Measurements from ENCODE around the gene RNF151. TPM values are rescaled to one million over a fixed set of nuclear protein-coding genes. Genes with fewer than 3 reads are reported as not detected.

RNF151 gene
- total and polyA plus RNA-seq, 10 of the 15 experiments (the other 5 are each of a cell fraction or from before 2014, with no cell fraction given): 0.17 to 0.56 TPM; not detected in 8

DNA sequence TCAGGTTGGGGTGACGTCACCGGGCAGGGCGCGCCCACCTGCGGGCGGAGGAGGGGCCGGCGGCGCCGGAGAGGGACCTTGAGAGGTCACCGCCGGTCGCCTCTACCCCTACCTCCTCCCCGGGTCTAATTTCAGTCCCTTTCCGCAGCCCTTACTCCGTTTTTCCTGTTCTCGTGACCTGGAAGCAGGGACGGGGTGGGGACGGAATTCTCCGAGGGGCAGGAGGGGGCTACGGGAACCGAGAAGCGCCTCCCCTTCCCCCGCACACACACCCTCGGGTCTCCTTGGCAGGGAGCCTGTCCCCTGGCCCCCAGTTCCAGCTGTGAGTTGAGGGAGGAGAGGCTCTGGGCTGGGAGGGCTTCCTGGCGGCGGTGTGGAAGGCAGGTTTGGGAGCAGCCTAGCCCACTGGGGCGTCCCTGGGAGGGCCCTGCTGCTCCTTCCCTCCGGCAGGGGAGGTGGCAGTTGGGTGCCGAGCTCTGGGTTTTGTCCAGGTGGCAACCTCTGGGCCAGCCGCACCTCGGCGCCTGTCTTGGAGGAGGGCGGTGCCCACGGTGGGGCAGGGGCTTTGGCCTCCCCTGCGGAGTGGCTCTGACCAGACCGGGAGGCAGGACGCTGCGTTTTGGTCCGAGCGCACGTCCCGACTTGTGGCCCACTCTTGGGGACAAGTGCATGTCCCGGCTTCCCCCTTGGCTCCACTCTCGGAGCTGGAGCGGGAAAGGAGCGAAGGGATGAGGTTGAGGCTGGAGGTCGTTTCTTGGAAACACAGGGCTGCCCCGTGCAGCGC, 23.9 kb downstream of the RNF151 start (continued):
- TF ChIP-seq, protein P1, sequence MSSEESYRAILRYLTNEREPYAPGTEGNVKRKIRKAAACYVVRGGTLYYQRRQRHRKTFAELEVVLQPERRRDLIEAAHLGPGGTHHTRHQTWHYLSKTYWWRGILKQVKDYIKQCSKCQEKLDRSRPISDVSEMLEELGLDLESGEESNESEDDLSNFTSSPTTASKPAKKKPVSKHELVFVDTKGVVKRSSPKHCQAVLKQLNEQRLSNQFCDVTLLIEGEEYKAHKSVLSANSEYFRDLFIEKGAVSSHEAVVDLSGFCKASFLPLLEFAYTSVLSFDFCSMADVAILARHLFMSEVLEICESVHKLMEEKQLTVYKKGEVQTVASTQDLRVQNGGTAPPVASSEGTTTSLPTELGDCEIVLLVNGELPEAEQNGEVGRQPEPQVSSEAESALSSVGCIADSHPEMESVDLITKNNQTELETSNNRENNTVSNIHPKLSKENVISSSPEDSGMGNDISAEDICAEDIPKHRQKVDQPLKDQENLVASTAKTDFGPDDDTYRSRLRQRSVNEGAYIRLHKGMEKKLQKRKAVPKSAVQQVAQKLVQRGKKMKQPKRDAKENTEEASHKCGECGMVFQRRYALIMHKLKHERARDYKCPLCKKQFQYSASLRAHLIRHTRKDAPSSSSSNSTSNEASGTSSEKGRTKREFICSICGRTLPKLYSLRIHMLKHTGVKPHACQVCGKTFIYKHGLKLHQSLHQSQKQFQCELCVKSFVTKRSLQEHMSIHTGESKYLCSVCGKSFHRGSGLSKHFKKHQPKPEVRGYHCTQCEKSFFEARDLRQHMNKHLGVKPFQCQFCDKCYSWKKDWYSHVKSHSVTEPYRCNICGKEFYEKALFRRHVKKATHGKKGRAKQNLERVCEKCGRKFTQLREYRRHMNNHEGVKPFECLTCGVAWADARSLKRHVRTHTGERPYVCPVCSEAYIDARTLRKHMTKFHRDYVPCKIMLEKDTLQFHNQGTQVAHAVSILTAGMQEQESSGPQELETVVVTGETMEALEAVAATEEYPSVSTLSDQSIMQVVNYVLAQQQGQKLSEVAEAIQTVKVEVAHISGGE (CRISPR knock-in tag; IDR thresholded peaks at IDR 0.05): no peak
- TF ChIP-seq NBN (IDR thresholded peaks at IDR 0.05): peak; percentile 18; the same call in 1 of the 2 replicates
- peak; percentile 67 for TF ChIP-seq DPF2 (IDR thresholded peaks at IDR 0.05)
- no peak for TF ChIP-seq EED (IDR thresholded peaks at IDR 0.05; ENCODE audit: low read depth)
- TF ChIP-seq CREB1 (IDR thresholded peaks at IDR 0.05; ENCODE audit: low read depth): peak; percentile 59; the same call in 1 of the 2 replicates
- no peak for TF ChIP-seq FOXM1 (IDR thresholded peaks at IDR 0.05; ENCODE audit: low read depth, low read length)
- no peak for TF ChIP-seq BCL11A (IDR thresholded peaks at IDR 0.05; ENCODE audit: low read depth, low read length)
- TF ChIP-seq CBFB (IDR thresholded peaks at IDR 0.05; ENCODE audit: low read depth): no peak
- TF ChIP-seq ASH2L (IDR thresholded peaks at IDR 0.05; ENCODE audit: borderline replicate concordance, low read depth): no peak
- TF ChIP-seq SP1 (IDR thresholded peaks at IDR 0.05; ENCODE audit: low read depth, low read length): peak; percentile 2
- TF ChIP-seq CHD4 (IDR thresholded peaks at IDR 0.05): no peak
- no peak for TF ChIP-seq POLR2A (IDR thresholded peaks at IDR 0.05; ENCODE audit: low read depth, low read length)
- no peak for TF ChIP-seq MTA3 (IDR thresholded peaks at IDR 0.05; ENCODE audit: borderline replicate concordance, low read length)
- no peak; the same call in 1 of the 2 replicates for TF ChIP-seq GATAD2B (conservative IDR thresholded peaks at IDR 0.05; ENCODE audit: low read depth)
- 0 out of 2 replicates have a peak, but pooled peaks have one; percentile 21 for TF ChIP-seq TAF1 (IDR thresholded peaks at IDR 0.05; ENCODE audit: borderline replicate concordance, low read depth, low read length)
- TF ChIP-seq, protein P2, sequence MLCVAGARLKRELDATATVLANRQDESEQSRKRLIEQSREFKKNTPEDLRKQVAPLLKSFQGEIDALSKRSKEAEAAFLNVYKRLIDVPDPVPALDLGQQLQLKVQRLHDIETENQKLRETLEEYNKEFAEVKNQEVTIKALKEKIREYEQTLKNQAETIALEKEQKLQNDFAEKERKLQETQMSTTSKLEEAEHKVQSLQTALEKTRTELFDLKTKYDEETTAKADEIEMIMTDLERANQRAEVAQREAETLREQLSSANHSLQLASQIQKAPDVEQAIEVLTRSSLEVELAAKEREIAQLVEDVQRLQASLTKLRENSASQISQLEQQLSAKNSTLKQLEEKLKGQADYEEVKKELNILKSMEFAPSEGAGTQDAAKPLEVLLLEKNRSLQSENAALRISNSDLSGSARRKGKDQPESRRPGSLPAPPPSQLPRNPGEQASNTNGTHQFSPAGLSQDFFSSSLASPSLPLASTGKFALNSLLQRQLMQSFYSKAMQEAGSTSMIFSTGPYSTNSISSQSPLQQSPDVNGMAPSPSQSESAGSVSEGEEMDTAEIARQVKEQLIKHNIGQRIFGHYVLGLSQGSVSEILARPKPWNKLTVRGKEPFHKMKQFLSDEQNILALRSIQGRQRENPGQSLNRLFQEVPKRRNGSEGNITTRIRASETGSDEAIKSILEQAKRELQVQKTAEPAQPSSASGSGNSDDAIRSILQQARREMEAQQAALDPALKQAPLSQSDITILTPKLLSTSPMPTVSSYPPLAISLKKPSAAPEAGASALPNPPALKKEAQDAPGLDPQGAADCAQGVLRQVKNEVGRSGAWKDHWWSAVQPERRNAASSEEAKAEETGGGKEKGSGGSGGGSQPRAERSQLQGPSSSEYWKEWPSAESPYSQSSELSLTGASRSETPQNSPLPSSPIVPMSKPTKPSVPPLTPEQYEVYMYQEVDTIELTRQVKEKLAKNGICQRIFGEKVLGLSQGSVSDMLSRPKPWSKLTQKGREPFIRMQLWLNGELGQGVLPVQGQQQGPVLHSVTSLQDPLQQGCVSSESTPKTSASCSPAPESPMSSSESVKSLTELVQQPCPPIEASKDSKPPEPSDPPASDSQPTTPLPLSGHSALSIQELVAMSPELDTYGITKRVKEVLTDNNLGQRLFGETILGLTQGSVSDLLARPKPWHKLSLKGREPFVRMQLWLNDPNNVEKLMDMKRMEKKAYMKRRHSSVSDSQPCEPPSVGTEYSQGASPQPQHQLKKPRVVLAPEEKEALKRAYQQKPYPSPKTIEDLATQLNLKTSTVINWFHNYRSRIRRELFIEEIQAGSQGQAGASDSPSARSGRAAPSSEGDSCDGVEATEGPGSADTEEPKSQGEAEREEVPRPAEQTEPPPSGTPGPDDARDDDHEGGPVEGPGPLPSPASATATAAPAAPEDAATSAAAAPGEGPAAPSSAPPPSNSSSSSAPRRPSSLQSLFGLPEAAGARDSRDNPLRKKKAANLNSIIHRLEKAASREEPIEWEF (IDR thresholded peaks at IDR 0.05; ENCODE audit: insufficient replicate concordance, low read depth, low read length): no peak
- no peak for TF ChIP-seq POLR2AphosphoS5 (IDR thresholded peaks at IDR 0.05; ENCODE audit: low read length)
- TF ChIP-seq PAX8 (IDR thresholded peaks at IDR 0.05): no peak
- no peak for TF ChIP-seq NFYA (IDR thresholded peaks at IDR 0.05; ENCODE audit: borderline replicate concordance, low read depth, low read length)
- TF ChIP-seq, protein P3, sequence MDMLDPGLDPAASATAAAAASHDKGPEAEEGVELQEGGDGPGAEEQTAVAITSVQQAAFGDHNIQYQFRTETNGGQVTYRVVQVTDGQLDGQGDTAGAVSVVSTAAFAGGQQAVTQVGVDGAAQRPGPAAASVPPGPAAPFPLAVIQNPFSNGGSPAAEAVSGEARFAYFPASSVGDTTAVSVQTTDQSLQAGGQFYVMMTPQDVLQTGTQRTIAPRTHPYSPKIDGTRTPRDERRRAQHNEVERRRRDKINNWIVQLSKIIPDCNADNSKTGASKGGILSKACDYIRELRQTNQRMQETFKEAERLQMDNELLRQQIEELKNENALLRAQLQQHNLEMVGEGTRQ (IDR thresholded peaks at IDR 0.05; ENCODE audit: borderline replicate concordance, low read depth, low read length): no peak
- TF ChIP-seq YY1 (IDR thresholded peaks at IDR 0.05; ENCODE audit: low read depth, low read length): no peak
- no peak for TF ChIP-seq ZNF622 (IDR thresholded peaks at IDR 0.05)
- TF ChIP-seq RAD51 (IDR thresholded peaks at IDR 0.05): no peak
- TF ChIP-seq SREBF1 (IDR thresholded peaks at IDR 0.05; ENCODE audit: low read length): no peak
- TF ChIP-seq MXI1 (IDR thresholded peaks at IDR 0.05; ENCODE audit: low read depth, low read length): no peak

Data from GM12878 (cell line).